ENCODE data around the gene SAP130. TPM values are rescaled to one million over a fixed set of nuclear protein-coding genes. Genes with fewer than 3 reads are reported as not detected.

SAP130 gene
- total and polyA plus RNA-seq, 2 of the 4 experiments (the other 2 are of a cell fraction), result 6.1 to 17.1 TPM

- intact Hi-C loops (cut with micrococcal nuclease) (no loop called here), in situ Hi-C loops (cut with MboI; ENCODE audit: low sequenced_read_pairs) (no loop called here), dilution Hi-C loops (cut with HindIII; ENCODE audit: low sequenced_read_pairs, unreplicated experiment) (no loop called here)
- H3K4ac ChIP-seq (ENCODE audit: low read depth, low read length), result no peak overlapping the region
- H2BK20ac ChIP-seq (ENCODE audit: low read depth, low read length), result no peak overlapping the region
- ATAC-seq (ENCODE audit: low read depth) (no peak), DNase-seq (no peak)
- no peak overlapping the region for H3K56ac ChIP-seq (ENCODE audit: extremely low read depth, insufficient read depth, low read length)
- H2AFZ ChIP-seq (replicated peaks; ENCODE audit: low read length, poor library complexity), result no peak overlapping the region
- no peak overlapping the region for H2BK5ac ChIP-seq (ENCODE audit: low read depth, low read length, poor library complexity, severe bottlenecking)
- no peak overlapping the region for H3K9ac ChIP-seq (ENCODE audit: low read depth, low read length)
- H2BK120ac ChIP-seq (ENCODE audit: low read depth, low read length), result no peak overlapping the region
- no peak overlapping the region for H3K14ac ChIP-seq (replicated peaks; ENCODE audit: low read depth, low read length)
- no peak overlapping the region for H4K5ac ChIP-seq (ENCODE audit: low read depth, low read length)
- TF ChIP-seq RCOR1 (IDR thresholded peaks at IDR 0.05; ENCODE audit: insufficient replicate concordance, low read length), result no peak
- TF ChIP-seq, protein P1, sequence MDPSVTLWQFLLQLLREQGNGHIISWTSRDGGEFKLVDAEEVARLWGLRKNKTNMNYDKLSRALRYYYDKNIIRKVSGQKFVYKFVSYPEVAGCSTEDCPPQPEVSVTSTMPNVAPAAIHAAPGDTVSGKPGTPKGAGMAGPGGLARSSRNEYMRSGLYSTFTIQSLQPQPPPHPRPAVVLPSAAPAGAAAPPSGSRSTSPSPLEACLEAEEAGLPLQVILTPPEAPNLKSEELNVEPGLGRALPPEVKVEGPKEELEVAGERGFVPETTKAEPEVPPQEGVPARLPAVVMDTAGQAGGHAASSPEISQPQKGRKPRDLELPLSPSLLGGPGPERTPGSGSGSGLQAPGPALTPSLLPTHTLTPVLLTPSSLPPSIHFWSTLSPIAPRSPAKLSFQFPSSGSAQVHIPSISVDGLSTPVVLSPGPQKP (IDR thresholded peaks at IDR 0.05; ENCODE audit: borderline replicate concordance, low read depth, low read length), result no peak
- TF ChIP-seq CEBPB (IDR thresholded peaks at IDR 0.05; ENCODE audit: low read depth, low read length), result no peak
- TF ChIP-seq, protein P2, sequence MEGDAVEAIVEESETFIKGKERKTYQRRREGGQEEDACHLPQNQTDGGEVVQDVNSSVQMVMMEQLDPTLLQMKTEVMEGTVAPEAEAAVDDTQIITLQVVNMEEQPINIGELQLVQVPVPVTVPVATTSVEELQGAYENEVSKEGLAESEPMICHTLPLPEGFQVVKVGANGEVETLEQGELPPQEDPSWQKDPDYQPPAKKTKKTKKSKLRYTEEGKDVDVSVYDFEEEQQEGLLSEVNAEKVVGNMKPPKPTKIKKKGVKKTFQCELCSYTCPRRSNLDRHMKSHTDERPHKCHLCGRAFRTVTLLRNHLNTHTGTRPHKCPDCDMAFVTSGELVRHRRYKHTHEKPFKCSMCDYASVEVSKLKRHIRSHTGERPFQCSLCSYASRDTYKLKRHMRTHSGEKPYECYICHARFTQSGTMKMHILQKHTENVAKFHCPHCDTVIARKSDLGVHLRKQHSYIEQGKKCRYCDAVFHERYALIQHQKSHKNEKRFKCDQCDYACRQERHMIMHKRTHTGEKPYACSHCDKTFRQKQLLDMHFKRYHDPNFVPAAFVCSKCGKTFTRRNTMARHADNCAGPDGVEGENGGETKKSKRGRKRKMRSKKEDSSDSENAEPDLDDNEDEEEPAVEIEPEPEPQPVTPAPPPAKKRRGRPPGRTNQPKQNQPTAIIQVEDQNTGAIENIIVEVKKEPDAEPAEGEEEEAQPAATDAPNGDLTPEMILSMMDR (conservative IDR thresholded peaks at IDR 0.05; ENCODE audit: low read depth, low read length), result no peak
- TF ChIP-seq RAD21 (IDR thresholded peaks at IDR 0.05; ENCODE audit: low read length), result no peak
- TF ChIP-seq MXI1 (IDR thresholded peaks at IDR 0.05; ENCODE audit: borderline replicate concordance, low read depth, low read length), result no peak
- no peak for TF ChIP-seq NFE2L2 (IDR thresholded peaks at IDR 0.05; ENCODE audit: low read depth, low read length)
- TF ChIP-seq MAZ (IDR thresholded peaks at IDR 0.05; ENCODE audit: borderline replicate concordance, low read depth, low read length), result no peak
- TF ChIP-seq SMC3 (IDR thresholded peaks at IDR 0.05; ENCODE audit: low read depth, low read length), result no peak
- TF ChIP-seq BHLHE40 (IDR thresholded peaks at IDR 0.05; ENCODE audit: low read depth, low read length), result no peak
- TF ChIP-seq CHD1 (IDR thresholded peaks at IDR 0.05; ENCODE audit: low read depth, low read length), result no peak
- TF ChIP-seq POLR2A (IDR thresholded peaks at IDR 0.05; ENCODE audit: low read depth, low read length), result no peak
- no peak for TF ChIP-seq RFX5 (IDR thresholded peaks at IDR 0.05; ENCODE audit: low read depth, low read length)
- no peak for TF ChIP-seq FOS (IDR thresholded peaks at IDR 0.05; ENCODE audit: low read depth, low read length)
- TF ChIP-seq MAFK (IDR thresholded peaks at IDR 0.05; ENCODE audit: low read depth, low read length), result no peak
- no peak for TF ChIP-seq USF2 (IDR thresholded peaks at IDR 0.05; ENCODE audit: low read depth, low read length)
- no peak overlapping the region for H4K8ac ChIP-seq (ENCODE audit: low read depth in 2 of 2, low read length in 2 of 2)
- no peaks in the 10 kb centered on the region for H4K20me1 ChIP-seq (ENCODE audit: insufficient read depth, low read length)
- no peak overlapping the region for H3K23ac ChIP-seq (ENCODE audit: low read depth, low read length)
- WGBS, 2 experiments (ENCODE audit: extremely low coverage in 2 of 2, insufficient read length in 1 of 2), result 100% methylated on average over 2 of the region's 6 CpGs; no CpG with 5 or more reads in 1 of the 2 experiments
- no peaks in the 10 kb centered on the region for H3K27me3 ChIP-seq (ENCODE audit: control insufficient read depth, insufficient read depth, low read length)
- H2AK5ac ChIP-seq (ENCODE audit: low read depth, low read length), result no peak overlapping the region
- H3K4me1 ChIP-seq (ENCODE audit: control insufficient read depth, insufficient read depth, low read length), result peaks cover 6% of the 10 kb centered on the region
- ChIA-PET CTCF (interaction anchor here (1.0 kb wide), 1 partner anchor 18 kb away, joined by 3 read pairs; no protein-coding TSS in a partner anchor), POLR2A (ENCODE audit: unreplicated experiment) (no interaction called here)
- no peak overlapping the region for H3K4me3 ChIP-seq (ENCODE audit: insufficient read depth, low read depth, low read length)
- no peak overlapping the region for H4K91ac ChIP-seq (ENCODE audit: insufficient read depth, low read depth, low read length)
- peaks cover 22% of the 10 kb centered on the region for H3K36me3 ChIP-seq (ENCODE audit: control insufficient read depth, insufficient read depth, low read length)
- no peak overlapping the region for H3K18ac ChIP-seq (ENCODE audit: low read depth, low read length)
- H2AK9ac ChIP-seq (replicated peaks; ENCODE audit: low read depth, low read length, poor library complexity), result no peak overlapping the region
- peaks cover 0 to 10% of the 10 kb centered on the region in 2 experiments; a peak in 3 of 4 replicates for H3K79me1 ChIP-seq (ENCODE audit: low read depth in 1 of 2, low read length in 2 of 2)
- H3K9me3 ChIP-seq (ENCODE audit: control insufficient read depth, insufficient read depth, low read length), result no peaks in the 10 kb centered on the region
- no peak overlapping the region for H3K27ac ChIP-seq (ENCODE audit: insufficient read depth, low read length)
- no TSS peak for BruUV-seq (replicated peaks)
- H3K4me2 ChIP-seq (ENCODE audit: low read depth, low read length), result no peak overlapping the region
- peaks cover 7% of the 10 kb centered on the region; the same call in 1 of the 2 replicates for H3K9me1 ChIP-seq (ENCODE audit: insufficient read depth, low read length)
- H2BK15ac ChIP-seq (ENCODE audit: low read depth, low read length), result no peak overlapping the region
Measured at GRCh38 chr2:127957240-127957639, 70.6 kb downstream of the SAP130 start.

Data from IMR-90 (cell line).